Osteoblast (primary cell): ENCODE measurements around the gene SHTN1. TPM values are rescaled to one million over a fixed set of nuclear protein-coding genes. Genes with fewer than 3 reads are reported as not detected.

ENCODE experiments used
- DNase-seq: peaks from one replicate; pipeline ENCODE4 v3.0.0; 2011; ENCODE audit warnings: low spot score, mixed read lengths; ENCODE audit not compliant: insufficient read length; ENCODE audit errors: missing footprints
- H2AFZ ChIP-seq: 2 replicates; pipeline ENCODE4 v1.6.0; 2011; ENCODE audit warnings: mild to moderate bottlenecking, low read length
- H3K27ac ChIP-seq: 2 replicates; pipeline ENCODE4 v1.5.1; 2011; ENCODE audit warnings: mild to moderate bottlenecking, low read depth, low read length, moderate library complexity
- H3K27me3 ChIP-seq: 2 replicates; pipeline ENCODE4 v1.6.0; 2012; ENCODE audit warnings: mild to moderate bottlenecking, control low read depth, inconsistent platforms, low read length, moderate library complexity; ENCODE audit not compliant: insufficient read depth
- H3K36me3 ChIP-seq: 2 replicates; pipeline ENCODE4 v1.5.1; 2011; ENCODE audit warnings: mild to moderate bottlenecking, low read length, control low read depth, moderate library complexity; ENCODE audit not compliant: insufficient read depth
- H3K4me1 ChIP-seq: 2 replicates; pipeline ENCODE4 v1.5.1; 2011; ENCODE audit warnings: mild to moderate bottlenecking, low read length, control low read depth, moderate library complexity; ENCODE audit not compliant: insufficient read depth
- H3K4me2 ChIP-seq: 2 replicates; pipeline ENCODE4 v1.6.0; 2011; ENCODE audit warnings: mild to moderate bottlenecking, low read length; ENCODE audit not compliant: insufficient read depth
- H3K4me3 ChIP-seq: fragments of 200-600 bp; sonication (generic); 3 replicates; pipeline ENCODE4 v1.5.1; 2012; ENCODE audit warnings: mild to moderate bottlenecking, low read length, inconsistent platforms; ENCODE audit not compliant: insufficient read depth
- H3K79me2 ChIP-seq: 2 replicates; pipeline ENCODE4 v1.6.0; 2012; ENCODE audit warnings: mild to moderate bottlenecking, low read length, control low read depth, inconsistent platforms; ENCODE audit not compliant: insufficient read depth
- H3K9me3 ChIP-seq: 2 replicates; pipeline ENCODE4 v1.5.1; 2011; ENCODE audit warnings: low read depth, low read length, control low read depth
- H4K20me1 ChIP-seq: 2 replicates; pipeline ENCODE4 v1.6.0; 2012; ENCODE audit warnings: mild to moderate bottlenecking, low read length, control low read depth; ENCODE audit not compliant: insufficient read depth
- CTCF ChIP-seq: IDR thresholded peaks from 2 replicates; pipeline ENCODE4 v1.5.1; 2011; ENCODE audit warnings: mild to moderate bottlenecking, low read depth, low read length, moderate library complexity; ENCODE audit errors: extremely low read depth
- small RNA-seq: library from RNA; depleted of rRNA; stranded (forward); fragments of <200 nt; gene quantifications from one replicate; pipeline ENCODE3, GENCODE V24; 2012
- total RNA-seq: library from RNA; depleted of rRNA; stranded (reverse); fragments of >200 nt; gene quantifications from 2 replicates; pipeline ENCODE4 v1.2.3, GENCODE V29; 2012

Gene SHTN1
- total RNA-seq, 1 donor, result 2.2 TPM

DNA sequence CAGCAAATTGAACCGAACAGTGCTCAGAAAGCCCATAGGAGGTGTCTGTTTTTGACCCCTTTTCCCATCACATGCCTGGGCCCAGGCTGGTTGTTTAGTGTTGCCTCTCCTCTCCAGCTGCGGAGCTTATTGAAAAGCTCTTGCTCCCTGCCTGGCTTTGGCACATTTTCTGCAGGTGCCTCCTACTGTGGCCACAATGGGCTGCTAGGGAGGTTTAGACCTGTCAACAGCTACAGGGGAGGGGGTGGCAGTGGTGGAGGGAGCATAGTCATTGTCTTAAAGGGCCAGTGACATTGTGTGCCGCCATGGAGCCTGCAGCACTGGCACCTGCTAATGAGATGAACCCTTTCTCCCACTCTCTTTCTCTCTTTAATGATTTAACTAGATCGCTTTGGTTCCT is 168.9 kb downstream of the SHTN1 start:
- no peak for DNase-seq
- no peaks in the 10 kb centered on the region for H4K20me1 ChIP-seq
- H3K27ac ChIP-seq, result no peak overlapping the region
- no peaks in the 10 kb centered on the region for H3K9me3 ChIP-seq
- H3K4me2 ChIP-seq, result no peak overlapping the region
- no peaks in the 10 kb centered on the region for H3K79me2 ChIP-seq
- no peaks in the 10 kb centered on the region for H3K4me1 ChIP-seq
- no peak overlapping the region for H2AFZ ChIP-seq
- H3K36me3 ChIP-seq, result no peaks in the 10 kb centered on the region
- no peak for TF ChIP-seq CTCF
- H3K27me3 ChIP-seq, result peaks cover 6% of the 10 kb centered on the region
- no peak overlapping the region for H3K4me3 ChIP-seq

- TF ChIP-seq CTCF, result no peak
- H3K79me2 ChIP-seq, result no peaks in the 10 kb centered on the region
Measured at GRCh38 chr10:116835658-116836057, 169.3 kb downstream of the SHTN1 start.

DNA sequence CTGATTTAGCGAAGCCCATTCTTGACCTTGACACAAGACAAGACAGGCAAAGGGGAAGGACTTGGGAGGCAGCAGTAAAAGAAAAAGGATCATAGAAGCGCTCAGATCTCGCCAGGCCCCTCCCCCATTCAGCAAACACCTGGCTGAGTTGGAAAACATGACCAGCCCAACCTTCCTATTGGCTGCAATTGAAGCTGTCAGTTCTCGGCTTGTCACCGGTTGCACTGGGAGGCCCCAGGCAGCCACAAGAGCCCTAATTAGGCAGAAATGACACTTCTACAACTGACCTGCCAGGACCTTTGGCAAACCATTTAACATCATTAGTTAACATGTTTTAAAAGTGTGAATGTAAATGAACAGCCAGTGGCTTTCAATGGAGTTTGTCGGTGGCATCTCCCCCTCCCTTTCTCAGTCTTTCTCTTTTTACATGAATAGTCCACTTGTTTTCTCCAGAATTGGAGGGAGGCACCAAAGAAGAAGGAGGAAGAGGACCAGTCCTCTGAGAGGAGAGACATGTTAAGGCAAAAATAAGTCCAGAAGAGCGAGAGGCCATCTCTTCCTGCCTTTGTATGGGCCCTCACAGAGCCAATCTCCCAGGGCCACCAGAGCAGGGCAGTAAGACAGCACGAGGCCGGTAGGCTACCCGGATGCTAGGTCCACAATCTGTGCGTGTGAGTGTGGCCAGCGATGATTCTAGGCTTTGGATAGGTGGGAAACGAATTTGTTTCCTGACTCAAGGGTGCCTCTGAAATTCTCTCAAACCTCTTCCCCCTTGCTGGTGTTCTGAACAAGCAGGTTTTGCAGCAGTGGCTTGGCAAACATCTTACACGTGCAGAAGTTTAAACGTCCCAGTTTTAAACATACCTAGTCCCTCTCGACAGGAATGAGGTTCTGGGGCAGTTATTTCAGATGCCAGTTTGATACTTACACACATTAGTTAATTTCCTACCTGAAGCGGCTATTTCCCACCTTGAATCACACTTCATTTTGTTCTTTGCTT is 170.7 kb downstream of the SHTN1 start:
- Histone ChIP-seq H2AFZ (no peak overlapping the region), H3K9me3 (no peaks in the 10 kb centered on the region), H4K20me1 (no peaks in the 10 kb centered on the region), H3K4me2 (no peak overlapping the region), H3K27ac (no peak overlapping the region), H3K79me2 (no peaks in the 10 kb centered on the region), H3K27me3 (peaks cover 3% of the 10 kb centered on the region), H3K36me3 (no peaks in the 10 kb centered on the region), H3K4me3 (no peak overlapping the region), H3K4me1 (no peaks in the 10 kb centered on the region)
- no peak for DNase-seq
- TF ChIP-seq CTCF, result no peak

More at GRCh38 chr10:116835658-116836057, 169.3 kb downstream of the SHTN1 start:
- Histone ChIP-seq H3K27ac (no peak overlapping the region), H3K36me3 (no peaks in the 10 kb centered on the region), H3K4me1 (no peaks in the 10 kb centered on the region), H3K27me3 (peaks cover 5% of the 10 kb centered on the region), H2AFZ (no peak overlapping the region), H3K9me3 (no peaks in the 10 kb centered on the region), H3K4me3 (no peak overlapping the region), H3K4me2 (no peak overlapping the region), H4K20me1 (no peaks in the 10 kb centered on the region)
- no peak for DNase-seq

- H3K36me3 ChIP-seq, result no peaks in the 10 kb centered on the region
- no peak for TF ChIP-seq CTCF
Measured at GRCh38 chr10:116831790-116832189, 173.2 kb downstream of the SHTN1 start.

More at GRCh38 chr10:116831790-116832189, 173.2 kb downstream of the SHTN1 start:
- Histone ChIP-seq H3K4me1 (no peaks in the 10 kb centered on the region), H3K27me3 (no peaks in the 10 kb centered on the region), H2AFZ (no peak overlapping the region), H3K4me2 (no peak overlapping the region), H3K9me3 (no peaks in the 10 kb centered on the region), H3K27ac (no peak overlapping the region), H3K4me3 (no peak overlapping the region), H3K79me2 (no peaks in the 10 kb centered on the region), H4K20me1 (no peaks in the 10 kb centered on the region)
- no peak for DNase-seq

Small RNA genes lying within 50 kb of the gene (small RNA-seq; reads per million reads assigned to genes)
- not detected for gene AC012308.1

Other genes with a start within 250 kb of the SHTN1 start
- 0.29 and 0.36 TPM in 2 replicates for gene ENO4, start 155.7 kb downstream of the SHTN1 start, total RNA-seq
- gene VAX1, start 133.1 kb upstream of the SHTN1 start, total RNA-seq, result not detected in 2 replicates
- gene KCNK18, start 192.3 kb upstream of the SHTN1 start, total RNA-seq, result not detected in 2 replicates
- gene SLC18A2, start 235.9 kb upstream of the SHTN1 start, total RNA-seq, result under 0.01 TPM in 1 of 2 replicates, not detected in the other